Measurements from ENCODE around the gene GTPBP8.

GRCh38 chr3:113013593-113013992, 22.8 kb downstream of the GTPBP8 start:
- TF ChIP-seq CTCF (IDR thresholded peaks at IDR 0.05; ENCODE audit: insufficient read depth, low read length, poor library complexity, severe bottlenecking), result no peak
- no peak for TF ChIP-seq EZH2phosphoT487 (conservative IDR thresholded peaks at IDR 0.05; ENCODE audit: low read length)

All from SU-DHL-6 (cell line).